Ovary (tissue), 9 donors: ENCODE data around the gene CMIP. TPM values are rescaled to one million over a fixed set of nuclear protein-coding genes. Genes with fewer than 3 reads are reported as not detected.
"Not testable (repeated sequence)": the region's sequence is repeated elsewhere in the genome, so short reads cannot be mapped to it uniquely, and the experiment has no call there.

Experiments
- DNase-seq, 5 donors: peaks; one replicate each; pipeline ENCODE4 v3.0.0-alpha.2; 2019 to 2020
- H3K27ac ChIP-seq, 2 donors: fragments of 200-600 bp; one replicate each; pipeline versions ENCODE4 v1.5.1 to v1.8.0; 2019 to 2022
- H3K27me3 ChIP-seq: fragments of 200-600 bp; one replicate; pipeline ENCODE4 v1.8.0; 2022
- H3K36me3 ChIP-seq: fragments of 200-600 bp; sonication (generic); one replicate; pipeline ENCODE4 v1.5.1; 2019
- H3K4me1 ChIP-seq: one replicate; pipeline ENCODE4 v1.8.1; 2013; ENCODE audit warnings: mild to moderate bottlenecking, moderate library complexity; ENCODE audit not compliant: insufficient read depth
- H3K4me3 ChIP-seq: fragments of 200-600 bp; sonication (generic); one replicate; pipeline ENCODE4 v1.5.1; 2017
- H3K9me3 ChIP-seq, 2 donors: fragments of 200-600 bp in 1 of 2; sonication (generic) in 1 of 2; one replicate each; pipeline versions ENCODE4 v1.5.1 to v1.8.1; 2013 to 2019; ENCODE audit warnings: mild to moderate bottlenecking in 1 of 2, moderate library complexity in 1 of 2
- CTCF ChIP-seq, 3 donors: fragments of 450-650 bp in 2 of 3; fragments of 200-600 bp in 1 of 3; IDR thresholded peaks; one replicate each; pipeline versions ENCODE4 v1.5.1 to v1.8.0; 2016 to 2022; ENCODE audit warnings: antibody characterized with exemption in 3 of 3, mild to moderate bottlenecking in 1 of 3
- EP300 ChIP-seq: sonication (generic); formaldehyde crosslinking; IDR thresholded peaks from one replicate; pipeline ENCODE4 v1.6.1; 2017; ENCODE audit warnings: antibody characterized with exemption
- POLR2A ChIP-seq: fragments of 450-650 bp; IDR thresholded peaks from one replicate; pipeline ENCODE4 v1.6.1; 2017; ENCODE audit warnings: antibody characterized with exemption, mild to moderate bottlenecking, moderate library complexity
- WGBS, 3 donors: extraction: QIAGEN DNeasy Blood & Tissue Kit in 1 of 3; methylation state at CpG; one replicate each; pipeline versions ENCODE4 v1.1.5 to v1.1.7; 2013 to 2017; 5-methylcytosine and 5-hydroxymethylcytosine counted together
- intact Hi-C, 4 donors: fragments of 100-400 bp; cut with DNase I; formaldehyde crosslinking; loops; one replicate each; pipeline versions ENCODE4 v1.11.0 to v1.15.1; 2022 to 2023
- polyA plus RNA-seq, 2 donors: library from polyadenylated mRNA; stranded (reverse); fragments of 200-250 nt in 1 of 2; fragments of 350-450 nt in 1 of 2; fragmentation: Illumina TruSeq in 1 of 2; extraction: RNeasy Lipid Tissue Mini Kit (QIAGEN cat#74804) in 1 of 2; gene quantifications; one replicate each; pipeline ENCODE4 v1.2.3, GENCODE V29; 2013 to 2014
- total RNA-seq, 7 donors: library from RNA; depleted of rRNA in 2 of 7; stranded (reverse); fragments of >200 nt in 2 of 7; fragmentation: NEBNext Ultra II Directional in 3 of 7; extraction: Animal tissue kit (Norgen Biotek cat#: 25700) in 3 of 7; gene quantifications; one replicate each; pipeline versions ENCODE4 v1.1.0 to v1.2.4, GENCODE V29; 2016 to 2023
- donor health status: DM: no; HTN: no; CAD: no; lungs with moderate emphysema.
- donor health status: DM: no; HTN: no; CAD: no.
- donor health status: Bipolar disorder and iron deficiency.
- donor health status: DM: yes; HTN: yes; CAD: no.
- donor health status: DM: no; HTN: no; CAD: no.
- donor health status: DM: yes; HTN: yes; CAD: no.

Gene CMIP
- total and polyA plus RNA-seq, 9 donors: 19.4 to 68.2 (median 38.7) TPM

GRCh38 chr16:81737885-81738536, 293.4 kb downstream of the CMIP start:
- 5 to 15% (median 7%) methylated on average over 22 of the region's 22 CpGs for WGBS, 3 donors
- DNase-seq: peak; percentile 63 to 81 (median 77)
- no peak for TF ChIP-seq POLR2A
- peak; percentile 32 to 82 (median 81) for TF ChIP-seq CTCF (IDR thresholded peaks at IDR 0.05)
- TF ChIP-seq EP300: no peak
- no peak overlapping the region for H3K4me3 ChIP-seq
- H3K9me3 ChIP-seq: no peaks in the 10 kb centered on the region
- peaks cover 2% of the 10 kb centered on the region for H3K4me1 ChIP-seq
- no peak overlapping the region for H3K27ac ChIP-seq
- intact Hi-C loops: loop anchor here in 2 of 4 donors (10.0 kb wide), 2 partner anchors 533 to 733 kb away; partner anchors contain the start of genes CENPN (in 1 of the 2) and CMC2 (in 1 of the 2)
- H3K36me3 ChIP-seq: no peaks in the 10 kb centered on the region
- no peaks in the 10 kb centered on the region for H3K27me3 ChIP-seq

GRCh38 chr16:81738783-81739496, 294.3 kb downstream of the CMIP start:
- DNase-seq: no peak
- no peak for TF ChIP-seq EP300
- no peak for TF ChIP-seq POLR2A
- no peak for TF ChIP-seq CTCF (IDR thresholded peaks at IDR 0.05)
- H3K27ac ChIP-seq: no peak overlapping the region
- H3K9me3 ChIP-seq: no peaks in the 10 kb centered on the region
- no peak overlapping the region for H3K4me3 ChIP-seq
- H3K4me1 ChIP-seq: peaks cover 2% of the 10 kb centered on the region
- WGBS, 3 donors: 70 to 75% (median 72%) methylated on average over 18 of the region's 18 CpGs
- intact Hi-C loops: loop anchor here in 2 of 4 donors (10.0 kb wide), 2 partner anchors 534 to 734 kb away; partner anchors contain the start of genes CENPN (in 1 of the 2) and CMC2 (in 1 of the 2)
- no peaks in the 10 kb centered on the region for H3K36me3 ChIP-seq
- no peaks in the 10 kb centered on the region for H3K27me3 ChIP-seq

- no peaks in the 10 kb centered on the region for H3K9me3 ChIP-seq
- H3K27ac ChIP-seq: no peak overlapping the region
- H3K27me3 ChIP-seq: no peaks in the 10 kb centered on the region
- H3K4me3 ChIP-seq: no peak overlapping the region
- H3K36me3 ChIP-seq: no peaks in the 10 kb centered on the region
- H3K4me1 ChIP-seq: peaks cover 2% of the 10 kb centered on the region
- WGBS, 3 donors: 73 to 84% (median 80%) methylated on average over 8 of the region's 8 CpGs
- TF ChIP-seq EP300 (no peak), POLR2A (no peak), CTCF (IDR thresholded peaks at IDR 0.05) (no peak)
- no peak for DNase-seq
- intact Hi-C loops: loop anchor here in 2 of 4 donors (10.0 kb wide), 2 partner anchors 535 to 735 kb away; partner anchors contain the start of genes CENPN (in 1 of the 2) and CMC2 (in 1 of the 2)
Observed at GRCh38 chr16:81739503-81739902, 294.9 kb downstream of the CMIP start.

GRCh38 chr16:81740169-81740568, 295.6 kb downstream of the CMIP start:
- Histone ChIP-seq H3K27ac (no peak overlapping the region), H3K4me3 (no peak overlapping the region), H3K4me1 (peaks cover 2% of the 10 kb centered on the region), H3K27me3 (no peaks in the 10 kb centered on the region), H3K36me3 (no peaks in the 10 kb centered on the region), H3K9me3 (no peaks in the 10 kb centered on the region)
- WGBS, 3 donors: 69 to 75% (median 70%) methylated on average over 8 of the region's 8 CpGs
- no peak for DNase-seq
- TF ChIP-seq CTCF (IDR thresholded peaks at IDR 0.05) (no peak), POLR2A (no peak), EP300 (no peak)
- intact Hi-C loops: loop anchor here in 1 of 4 donors (10.0 kb wide), 1 partner anchor 705 kb away; the partner anchor contains the start of gene ATMIN

GRCh38 chr16:81741430-81741770, 296.8 kb downstream of the CMIP start:
- H3K4me3 ChIP-seq, DNase-seq, H3K4me1 ChIP-seq, H3K36me3 ChIP-seq, H3K27ac ChIP-seq, H3K27me3 ChIP-seq, H3K9me3 ChIP-seq: not testable (repeated sequence)
- 73 to 85% (median 80%) methylated on average over 6 of the region's 6 CpGs for WGBS, 3 donors
- intact Hi-C loops: loop anchor here in 1 of 4 donors (10.0 kb wide), 1 partner anchor 707 kb away; the partner anchor contains the start of gene ATMIN
